Fibroblast of lung (primary cell): Measurements from ENCODE around the gene ACBD3.

Experiments used
- EZH2 ChIP-seq: IDR thresholded peaks from 2 replicates; pipeline ENCODE4 v1.5.1; 2012; ENCODE audit warnings: low read length, control low read depth, mild to moderate bottlenecking; ENCODE audit errors: missing control alignments
- TF ChIP-seq, protein P1 (sequence below), 2 donors: IDR thresholded peaks in 1 of 2; conservative IDR thresholded peaks in 1 of 2; 1 replicate in 1 of 2; 2 replicates in 1 of 2; pipeline ENCODE4 v1.5.1; 2011 to 2012; ENCODE audit warnings: low read length in 2 of 2, control low read depth in 1 of 2, inconsistent platforms in 1 of 2, low read depth in 1 of 2, mild to moderate bottlenecking in 1 of 2

DNA sequence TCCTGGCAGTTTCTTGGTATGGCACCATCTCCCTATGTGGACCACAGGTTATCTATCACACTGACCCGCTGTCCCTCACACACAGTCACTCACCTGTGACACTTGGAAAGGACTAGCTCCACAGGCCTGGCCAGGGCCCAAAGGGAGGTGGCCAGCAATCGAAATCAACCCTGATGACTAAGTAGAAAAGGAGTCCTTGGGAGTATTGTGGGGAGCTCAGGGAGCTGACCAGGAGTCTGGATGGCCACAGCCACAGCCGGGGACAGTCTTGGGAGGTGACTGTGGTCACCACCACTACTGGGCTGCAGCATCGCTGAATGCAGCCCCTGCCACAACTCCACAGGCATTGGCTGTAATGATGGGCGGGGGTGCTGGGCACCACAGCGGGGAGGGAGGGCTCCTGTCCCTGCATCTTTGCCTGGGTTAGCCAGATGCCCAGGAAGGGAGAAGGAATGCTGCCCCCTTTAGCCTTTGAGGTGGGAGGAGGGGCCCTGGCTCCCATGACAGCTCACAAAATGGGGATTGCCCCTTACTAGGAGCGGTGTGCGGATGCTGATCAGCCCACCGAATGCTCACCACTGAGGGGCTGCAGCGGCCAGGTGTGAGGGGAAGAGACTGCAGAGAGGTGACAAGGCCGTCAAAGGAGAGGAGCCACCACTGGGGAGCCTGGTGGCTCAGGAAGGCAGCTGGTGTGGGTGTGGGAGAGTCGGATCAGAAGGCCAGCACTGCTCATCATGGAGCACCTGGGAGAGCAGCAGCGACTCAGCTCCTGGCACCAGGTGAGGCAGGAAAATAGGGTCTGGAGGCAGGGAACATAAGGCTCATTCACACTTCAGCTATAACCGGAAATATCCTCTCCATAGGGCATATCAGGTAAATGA is 62.7 kb downstream of the ACBD3 start:
- TF ChIP-seq, protein P1, sequence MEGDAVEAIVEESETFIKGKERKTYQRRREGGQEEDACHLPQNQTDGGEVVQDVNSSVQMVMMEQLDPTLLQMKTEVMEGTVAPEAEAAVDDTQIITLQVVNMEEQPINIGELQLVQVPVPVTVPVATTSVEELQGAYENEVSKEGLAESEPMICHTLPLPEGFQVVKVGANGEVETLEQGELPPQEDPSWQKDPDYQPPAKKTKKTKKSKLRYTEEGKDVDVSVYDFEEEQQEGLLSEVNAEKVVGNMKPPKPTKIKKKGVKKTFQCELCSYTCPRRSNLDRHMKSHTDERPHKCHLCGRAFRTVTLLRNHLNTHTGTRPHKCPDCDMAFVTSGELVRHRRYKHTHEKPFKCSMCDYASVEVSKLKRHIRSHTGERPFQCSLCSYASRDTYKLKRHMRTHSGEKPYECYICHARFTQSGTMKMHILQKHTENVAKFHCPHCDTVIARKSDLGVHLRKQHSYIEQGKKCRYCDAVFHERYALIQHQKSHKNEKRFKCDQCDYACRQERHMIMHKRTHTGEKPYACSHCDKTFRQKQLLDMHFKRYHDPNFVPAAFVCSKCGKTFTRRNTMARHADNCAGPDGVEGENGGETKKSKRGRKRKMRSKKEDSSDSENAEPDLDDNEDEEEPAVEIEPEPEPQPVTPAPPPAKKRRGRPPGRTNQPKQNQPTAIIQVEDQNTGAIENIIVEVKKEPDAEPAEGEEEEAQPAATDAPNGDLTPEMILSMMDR (conservative IDR thresholded peaks at IDR 0.05 in 1 of 2, IDR thresholded peaks at IDR 0.05 in 1 of 2; ENCODE audit: low read depth in 1 of 2, low read length in 2 of 2): no peak
- TF ChIP-seq EZH2: no peak
